HG03039 (cell line): ENCODE data around the gene TOMT.
"Not testable (repeated sequence)": the region's sequence is repeated elsewhere in the genome, so short reads cannot be mapped to it uniquely, and the experiment has no call there.

ENCODE experiments used
- ATAC-seq: cut with Tn5 transposase; IDR thresholded peaks from one replicate; pipeline ENCODE4 v1.9.1; 2021; ENCODE audit warnings: mild to moderate bottlenecking, moderate library complexity; ENCODE audit not compliant: unreplicated experiment

Gene TOMT

DNA sequence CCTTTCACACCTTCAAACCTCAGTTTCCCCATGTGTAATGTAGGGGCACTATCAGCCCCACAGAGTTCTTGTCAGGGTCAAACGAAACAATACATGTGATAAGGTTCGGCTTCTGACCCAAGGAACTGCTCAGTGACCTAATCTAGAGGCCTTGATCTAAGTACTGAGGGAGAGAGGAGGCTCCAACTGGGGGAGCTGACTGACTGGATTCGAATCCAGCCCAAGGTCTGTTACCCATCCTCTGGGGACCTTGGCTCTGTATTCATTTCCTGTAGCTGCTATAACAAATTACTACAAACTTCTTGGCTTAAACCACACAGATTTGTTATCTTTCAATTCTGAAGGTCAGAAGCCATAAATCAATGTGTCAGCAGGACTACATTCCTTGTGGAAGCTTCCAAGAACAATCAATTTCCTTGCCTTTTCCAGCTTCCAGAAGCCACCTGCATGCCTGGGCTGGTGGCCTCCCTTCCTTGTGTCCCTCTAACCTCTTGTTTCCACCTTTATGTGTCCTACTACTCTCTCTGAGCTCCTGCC, 17.5 kb downstream of the TOMT start:
- ATAC-seq: no peak

DNA sequence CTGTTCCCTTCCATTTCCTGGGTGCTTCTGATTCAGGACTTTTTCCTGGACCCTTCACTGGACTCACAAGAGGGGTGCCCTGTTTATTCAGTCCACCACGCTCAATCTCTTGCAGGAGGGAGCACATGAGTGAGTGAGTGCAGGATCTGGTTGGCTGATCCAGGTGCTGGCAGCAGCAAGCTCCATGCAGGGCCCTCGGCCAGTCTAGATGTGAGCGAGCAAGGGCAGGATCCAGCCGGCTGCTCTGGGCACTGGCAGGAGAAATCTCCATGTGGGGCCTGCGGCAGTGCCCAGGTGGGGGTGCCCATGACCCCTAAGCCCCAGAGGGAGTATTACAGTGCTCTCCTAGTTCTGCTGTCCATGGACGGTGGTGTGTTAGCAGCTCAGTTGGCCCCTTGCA, 18.3 kb downstream of the TOMT start:
- ATAC-seq: no peak

DNA sequence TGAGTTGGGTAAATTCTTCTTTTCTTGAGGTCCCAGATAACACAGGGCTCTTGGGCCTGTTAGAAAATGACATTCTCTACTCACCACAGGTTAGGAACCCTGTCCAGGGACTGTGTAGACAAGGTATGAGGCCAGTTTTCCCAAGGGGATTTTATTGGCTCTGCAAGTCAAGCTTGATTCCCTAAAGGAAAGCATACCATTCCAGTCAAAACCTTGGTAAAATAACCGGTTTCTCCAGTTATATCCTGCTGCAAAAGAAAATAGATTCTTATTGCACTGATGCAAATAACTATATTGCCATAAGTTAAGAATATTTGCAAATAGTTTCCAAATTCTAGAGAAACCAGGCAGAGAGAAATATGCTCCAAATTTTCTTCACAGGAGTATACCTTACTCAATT, 20.2 kb downstream of the TOMT start:
- ATAC-seq: no peak

DNA sequence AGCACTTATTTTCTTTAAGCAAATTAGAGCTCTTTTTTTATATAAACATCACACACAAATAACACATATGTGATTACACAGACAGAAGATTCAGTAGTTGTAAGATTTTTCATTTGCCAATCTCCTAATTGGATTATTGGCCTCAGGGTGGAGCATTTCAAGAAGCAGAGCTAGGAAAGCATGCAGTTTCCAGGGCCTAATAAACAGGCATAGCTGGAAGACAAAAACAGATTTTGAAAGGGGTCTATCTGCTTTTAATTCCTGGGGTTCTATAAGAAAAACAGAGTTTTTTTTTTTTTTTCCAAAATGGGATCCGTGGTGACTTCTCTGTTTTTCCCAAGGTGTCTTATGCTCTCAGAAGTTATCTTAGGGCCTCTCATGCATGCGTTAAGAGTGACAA, 22.2 kb downstream of the TOMT start:
- no peak for ATAC-seq

DNA sequence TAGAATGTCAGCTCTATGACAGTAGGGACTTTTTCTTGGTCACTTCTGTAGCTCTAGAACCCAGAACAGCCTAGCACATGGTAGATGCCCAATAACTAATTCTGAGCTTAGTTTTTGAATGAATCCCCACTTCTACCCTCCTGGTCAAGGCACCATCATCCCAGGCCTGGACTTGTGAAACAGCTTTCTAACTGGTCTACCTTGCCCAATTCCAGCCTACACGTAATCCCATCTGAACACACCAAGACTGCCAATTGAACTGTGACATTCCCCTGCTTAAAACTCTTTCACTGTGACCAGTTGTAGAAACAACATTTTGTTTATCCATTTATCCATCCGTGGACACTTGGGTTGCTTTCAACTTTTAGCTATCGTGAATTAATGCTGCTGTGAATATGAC, 23.7 kb downstream of the TOMT start:
- ATAC-seq: no peak

DNA sequence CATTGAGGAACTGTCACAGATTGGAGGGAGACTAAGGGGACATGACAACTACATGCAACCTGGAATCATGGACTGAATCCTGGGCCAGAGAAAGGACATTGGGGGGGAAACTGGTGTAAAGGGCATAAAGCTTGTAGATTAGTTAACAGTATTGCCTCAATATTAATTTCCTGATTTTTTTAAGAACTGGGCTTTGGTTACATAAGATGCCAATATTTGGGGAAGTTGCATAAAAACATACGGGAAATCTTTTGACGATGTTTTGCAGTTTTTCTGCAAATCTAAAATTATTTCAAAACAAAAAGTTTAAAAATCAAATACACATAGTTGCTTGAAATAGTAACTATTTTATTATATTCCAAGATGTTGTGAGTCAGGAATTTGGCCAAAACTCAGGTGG, 26.9 kb downstream of the TOMT start:
- no peak for ATAC-seq

DNA sequence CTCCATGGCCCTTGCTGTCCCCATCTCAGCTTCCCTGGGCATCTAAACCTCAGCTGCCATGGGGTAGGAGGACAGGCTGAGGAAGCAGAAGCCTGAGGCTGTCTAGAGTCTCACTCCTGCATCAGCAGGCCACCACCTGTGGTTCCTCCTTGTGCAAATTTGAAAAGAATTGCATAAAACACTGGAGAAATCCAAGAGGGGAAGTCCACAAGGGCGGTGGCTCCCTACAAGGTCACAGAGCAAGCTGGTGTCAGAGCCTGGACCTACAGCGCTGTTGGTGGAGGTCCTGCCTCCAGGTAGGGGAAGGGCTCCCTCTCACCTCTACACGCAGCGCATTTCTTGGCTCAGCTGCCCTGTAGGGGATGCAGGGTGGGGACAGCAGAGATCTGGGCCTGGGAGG, 29.7 kb downstream of the TOMT start, which contains the start of gene FOLR3:
TSS of gene FOLR3 (plus strand) at position 253 of the 400 bp plus-strand sequence. CDS start 228 bp downstream, outside the sequence.
- ATAC-seq: not testable (repeated sequence)

DNA sequence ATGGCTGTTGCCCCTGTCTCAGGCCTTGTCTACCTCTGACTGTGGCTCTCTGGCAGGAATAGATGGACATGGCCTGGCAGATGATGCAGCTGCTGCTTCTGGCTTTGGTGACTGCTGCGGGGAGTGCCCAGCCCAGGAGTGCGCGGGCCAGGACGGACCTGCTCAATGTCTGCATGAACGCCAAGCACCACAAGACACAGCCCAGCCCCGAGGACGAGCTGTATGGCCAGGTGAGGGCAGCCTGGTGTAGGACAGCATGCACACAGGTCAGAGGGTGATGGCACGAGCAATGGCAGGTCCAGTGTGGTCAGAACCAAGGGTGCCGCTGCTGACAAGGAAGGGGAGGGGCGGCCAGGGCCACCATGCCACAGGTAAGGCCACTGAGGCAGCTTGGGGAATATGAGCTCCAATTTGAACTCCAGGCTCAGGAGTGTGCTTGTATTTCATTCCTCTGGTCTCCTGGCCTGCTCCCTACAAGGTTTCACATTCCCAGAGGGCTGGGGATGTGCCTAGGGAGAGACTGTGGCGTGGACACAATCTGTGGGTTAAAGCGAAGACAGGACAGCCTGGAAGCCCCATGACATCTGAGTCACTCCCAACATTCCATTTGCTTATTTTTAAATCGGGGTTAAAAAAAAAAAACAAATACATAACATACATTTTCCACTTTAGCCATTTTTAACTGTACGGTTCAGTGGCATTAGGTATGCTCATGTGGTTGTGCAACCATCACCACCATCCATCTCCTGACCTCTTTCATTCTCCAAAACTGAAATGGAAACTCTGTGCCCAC, 30.4 kb downstream of the TOMT start:
- ATAC-seq: no peak

DNA sequence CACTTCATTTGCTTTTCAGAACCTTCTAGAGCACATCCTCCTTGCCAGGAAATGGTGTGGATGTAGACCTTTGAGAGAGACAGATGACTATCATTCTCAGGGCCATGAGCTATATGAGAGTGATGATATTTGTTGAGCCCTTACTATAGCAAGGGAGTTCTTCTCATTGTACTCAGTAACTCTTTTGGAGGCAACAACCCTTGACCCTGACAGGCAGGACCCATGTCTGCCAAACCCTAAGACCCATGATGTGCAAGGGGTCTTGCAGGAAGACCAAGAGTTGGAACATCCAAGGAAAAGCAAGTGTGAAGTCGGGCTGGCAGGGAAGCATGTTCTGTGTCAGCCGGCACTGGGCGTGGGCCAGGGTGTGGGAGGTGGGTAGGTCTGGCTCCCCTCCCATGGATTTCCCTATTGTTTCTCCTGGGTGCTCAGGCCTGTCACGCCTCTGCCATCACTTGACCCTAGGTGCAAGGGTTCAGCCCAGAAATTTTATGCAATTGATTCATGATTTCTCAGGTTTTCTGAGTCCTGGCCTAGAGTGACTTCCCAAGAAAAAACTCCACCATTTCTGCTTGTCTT, 31.0 kb downstream of the TOMT start:
- no peak for ATAC-seq

DNA sequence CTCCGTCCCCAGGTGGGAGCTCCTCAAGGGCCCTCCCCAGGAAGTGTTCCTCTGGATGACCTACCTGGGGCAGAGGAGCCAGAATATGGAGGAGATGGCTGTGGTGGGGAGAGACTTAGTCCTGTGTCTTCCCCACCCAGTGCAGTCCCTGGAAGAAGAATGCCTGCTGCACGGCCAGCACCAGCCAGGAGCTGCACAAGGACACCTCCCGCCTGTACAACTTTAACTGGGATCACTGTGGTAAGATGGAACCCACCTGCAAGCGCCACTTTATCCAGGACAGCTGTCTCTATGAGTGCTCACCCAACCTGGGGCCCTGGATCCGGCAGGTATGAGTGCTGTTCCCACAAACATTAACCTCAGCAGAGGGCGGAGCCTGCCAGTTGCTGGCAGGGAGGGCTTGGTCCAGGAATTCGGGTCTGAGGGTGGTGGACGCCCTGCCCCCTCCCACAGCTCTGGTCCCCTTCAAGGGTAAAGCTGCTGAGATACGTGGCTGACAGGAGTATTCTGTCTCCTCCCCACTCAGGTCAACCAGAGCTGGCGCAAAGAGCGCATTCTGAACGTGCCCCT, 33.2 kb downstream of the TOMT start:
- no peak for ATAC-seq

DNA sequence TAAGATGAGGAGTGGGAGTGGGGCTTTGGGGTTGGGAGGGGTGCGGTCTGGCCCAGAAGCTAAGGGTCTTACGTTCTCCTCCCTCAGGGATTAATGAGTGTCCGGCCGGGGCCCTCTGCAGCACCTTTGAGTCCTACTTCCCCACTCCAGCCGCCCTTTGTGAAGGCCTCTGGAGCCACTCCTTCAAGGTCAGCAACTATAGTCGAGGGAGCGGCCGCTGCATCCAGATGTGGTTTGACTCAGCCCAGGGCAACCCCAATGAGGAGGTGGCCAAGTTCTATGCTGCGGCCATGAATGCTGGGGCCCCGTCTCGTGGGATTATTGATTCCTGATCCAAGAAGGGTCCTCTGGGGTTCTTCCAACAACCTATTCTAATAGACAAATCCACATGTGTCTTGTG, 33.8 kb downstream of the TOMT start:
- ATAC-seq: no peak

DNA sequence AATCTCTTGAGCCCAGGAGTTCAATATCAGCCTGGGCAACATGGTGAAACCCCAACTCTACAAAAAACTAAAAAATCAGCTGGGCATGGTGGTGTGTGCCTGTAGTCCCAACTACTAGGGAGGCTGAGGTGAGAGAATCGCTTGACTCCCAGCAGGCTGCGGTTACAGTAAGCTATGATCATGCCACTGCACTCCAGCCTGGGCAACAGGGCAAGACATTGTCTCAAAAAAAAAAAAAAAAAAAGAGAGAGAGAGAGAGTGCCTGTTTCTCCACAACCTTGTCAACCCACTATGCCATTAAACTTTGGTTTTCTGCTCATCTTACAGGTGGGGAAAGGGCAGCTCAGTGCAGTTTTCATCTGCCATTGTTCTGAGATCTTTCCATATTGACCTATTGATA, 34.9 kb downstream of the TOMT start:
- no peak for ATAC-seq

DNA sequence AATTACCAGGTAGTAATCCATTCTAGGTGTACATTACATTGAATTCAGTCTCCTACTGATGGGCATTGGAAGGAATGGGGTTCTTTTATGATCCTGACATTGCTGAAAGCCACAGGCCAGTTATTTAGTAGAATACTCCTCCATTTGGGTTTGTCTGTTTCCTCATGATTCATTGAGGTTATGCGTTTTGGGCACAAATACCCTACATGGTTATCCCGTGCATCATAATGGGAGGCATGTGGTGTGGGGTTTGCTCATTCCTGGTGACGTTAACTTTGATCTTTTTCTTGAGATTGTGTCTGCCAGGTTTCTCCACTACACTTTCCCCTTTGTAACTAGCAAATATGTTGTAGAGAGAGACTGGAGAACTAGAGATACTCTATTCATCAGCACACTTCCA, 35.3 kb downstream of the TOMT start:
- ATAC-seq: no peak

DNA sequence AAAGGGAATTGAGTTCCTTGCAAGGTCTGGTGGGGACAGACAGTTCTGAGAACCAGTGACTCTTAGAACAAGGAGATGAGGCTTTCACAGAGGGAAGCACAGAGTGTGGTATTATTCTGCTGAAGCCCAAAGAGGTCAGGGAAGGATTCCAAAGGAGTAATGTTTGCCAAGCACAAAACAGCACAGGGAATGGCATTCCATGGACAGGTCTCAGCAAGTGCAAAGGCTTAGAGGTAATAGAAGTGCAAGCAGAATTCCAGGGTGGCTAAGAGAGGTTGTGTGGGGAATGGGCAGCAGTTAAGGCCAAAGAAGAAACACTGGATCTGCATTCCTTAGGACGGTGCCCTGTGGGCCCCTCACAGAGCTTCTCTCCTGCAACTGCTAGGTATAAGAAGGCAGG, 36.4 kb downstream of the TOMT start:
- ATAC-seq: not testable (repeated sequence)

DNA sequence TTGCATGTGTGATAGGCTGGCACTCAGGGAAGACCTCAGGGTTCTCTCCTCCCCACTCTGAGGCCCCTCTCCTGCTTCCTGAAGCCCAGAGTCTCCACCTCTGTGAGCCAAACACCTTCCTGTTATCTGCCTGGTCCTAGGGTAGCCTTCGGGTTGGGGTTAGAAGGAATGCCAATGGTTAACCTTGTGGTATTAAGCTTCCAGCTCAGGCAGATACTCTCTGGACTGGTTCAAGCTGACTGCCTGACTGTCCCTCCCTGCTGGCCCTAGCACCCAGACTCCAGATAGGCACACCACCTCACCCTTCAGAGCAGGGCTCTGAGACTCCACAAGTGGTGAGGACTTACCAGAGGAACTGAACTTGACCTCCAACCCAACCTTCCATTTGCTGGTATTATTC, 36.8 kb downstream of the TOMT start:
- ATAC-seq: not testable (repeated sequence)

DNA sequence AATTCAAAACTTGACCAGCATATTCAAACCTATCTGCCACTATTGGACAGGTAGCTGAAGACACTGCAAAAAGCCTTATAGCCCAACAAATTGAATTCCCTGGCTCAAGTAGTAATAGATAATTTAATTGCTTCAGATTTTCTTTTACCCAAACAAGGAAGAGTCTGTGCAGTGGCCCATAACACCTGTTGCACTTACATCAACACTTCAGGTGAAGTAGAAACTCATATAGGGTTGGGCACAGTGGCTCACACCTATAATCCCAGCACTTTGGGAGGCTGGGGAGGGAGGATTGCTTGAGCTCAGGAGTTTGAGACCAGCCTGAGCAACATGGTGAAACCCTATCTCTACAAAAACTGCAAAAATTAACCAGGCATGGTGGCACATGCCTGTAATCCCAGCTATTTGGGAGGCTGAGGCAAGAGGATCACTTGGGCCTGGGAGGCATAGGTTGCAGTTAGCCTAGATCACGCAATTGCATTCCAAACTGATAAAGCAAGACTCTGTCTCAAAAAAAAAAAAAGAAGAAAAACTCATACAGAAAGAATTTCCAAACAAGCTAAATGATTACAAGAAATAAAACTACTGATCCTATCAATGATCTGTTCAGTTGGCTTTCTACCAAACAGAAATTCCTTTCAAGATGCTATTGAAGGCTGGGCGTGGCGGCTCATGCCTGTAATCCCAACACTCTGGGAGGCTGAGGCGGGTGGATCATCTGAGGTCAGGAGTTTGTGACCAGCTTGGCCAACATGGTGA, 39.3 kb downstream of the TOMT start:
- ATAC-seq: no peak

DNA sequence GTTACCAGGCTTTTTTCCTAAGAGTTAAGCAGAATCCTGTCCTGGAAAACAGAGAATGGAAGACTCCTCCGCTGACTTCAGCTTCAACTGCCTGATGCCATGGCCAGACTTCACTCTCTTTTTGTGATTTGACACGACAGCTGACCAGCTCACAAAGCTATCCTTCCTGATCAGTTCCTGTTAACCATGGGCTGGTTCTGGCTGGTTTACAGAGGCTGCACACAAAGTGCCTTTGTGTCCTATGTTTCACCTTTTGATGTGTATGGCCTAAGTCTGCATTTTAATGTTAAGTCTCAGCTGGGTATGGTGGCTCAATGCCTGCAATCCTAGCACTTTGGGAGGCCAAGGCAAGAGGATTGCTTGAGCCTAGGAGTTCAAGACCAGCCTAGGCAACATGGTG, 40.9 kb downstream of the TOMT start:
- ATAC-seq: no peak

DNA sequence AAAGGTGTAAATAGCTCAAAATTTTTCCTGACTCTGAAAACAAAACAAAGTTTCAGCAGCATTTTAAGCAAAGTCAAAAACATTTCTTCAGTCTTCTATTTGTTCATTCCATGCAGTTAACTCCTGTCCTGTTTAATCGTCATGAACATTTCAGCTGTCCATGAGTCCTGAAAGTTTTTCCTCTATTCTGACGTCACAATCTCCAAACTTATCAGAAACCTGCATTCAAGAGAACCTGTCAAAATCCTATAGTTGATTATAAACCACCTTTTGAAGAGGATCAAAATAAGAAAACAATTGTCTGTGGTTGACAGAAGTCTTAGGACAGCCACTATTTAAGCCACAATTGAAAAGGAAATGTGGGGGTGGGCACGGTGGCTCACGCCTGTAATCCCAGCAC, 45.2 kb downstream of the TOMT start:
- ATAC-seq: no peak

DNA sequence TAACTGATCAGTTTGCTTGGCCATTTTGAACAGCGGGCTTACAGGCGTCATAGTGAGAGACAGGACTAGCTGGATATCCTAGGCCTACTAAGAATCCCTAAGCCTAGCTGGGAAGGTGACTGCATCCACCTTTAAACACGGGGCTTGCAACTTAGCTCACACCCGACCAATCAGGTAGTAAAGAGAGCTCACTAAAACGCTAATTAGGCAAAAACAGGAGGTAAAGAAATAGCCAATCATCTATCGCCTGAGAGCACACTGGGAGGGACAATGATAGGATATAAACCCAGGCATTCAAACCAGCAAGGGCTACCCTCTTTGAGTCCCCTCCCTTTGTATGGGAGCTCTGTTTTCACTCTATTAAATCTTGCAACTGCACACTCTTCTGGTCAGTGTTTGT, 48.1 kb downstream of the TOMT start:
- not testable (repeated sequence) for ATAC-seq

DNA sequence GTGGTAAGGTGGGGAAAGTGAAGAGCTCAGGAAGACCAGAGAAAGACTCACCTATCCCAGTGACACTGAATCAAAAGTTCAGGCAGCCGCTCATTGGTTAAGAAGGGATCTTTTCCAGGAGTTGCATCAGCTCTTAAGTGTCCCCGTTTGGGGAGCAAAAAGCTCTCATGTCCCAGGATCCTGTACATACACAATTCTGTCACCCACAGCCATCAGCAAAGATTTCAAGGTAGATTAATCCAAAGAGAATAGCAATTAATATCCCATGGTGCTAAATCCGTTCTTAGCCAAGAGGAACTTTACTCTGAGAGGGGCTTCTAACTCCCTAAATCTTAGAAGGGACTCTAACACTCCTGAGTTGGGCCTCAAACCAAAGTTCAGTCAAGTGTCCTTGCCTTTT, 49.1 kb downstream of the TOMT start:
- no peak for ATAC-seq

DNA sequence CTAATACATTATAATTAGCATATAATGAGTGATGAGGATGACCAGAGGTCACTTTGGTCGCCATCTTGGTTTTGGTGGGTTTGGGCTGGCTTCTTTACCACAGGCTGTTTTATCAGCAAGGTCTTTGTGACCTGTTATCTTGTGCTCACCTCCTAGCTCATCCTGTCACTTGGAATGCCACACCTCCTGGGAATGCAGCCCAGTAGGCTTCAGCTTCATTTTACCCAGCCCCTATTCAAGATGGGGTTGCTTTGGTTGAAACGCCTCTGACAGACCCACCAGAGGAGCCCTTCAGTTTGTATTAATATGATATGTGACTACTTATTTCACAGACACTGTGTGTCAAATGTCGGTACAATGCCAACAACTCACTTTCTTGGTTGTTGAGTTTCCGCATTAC, 50.0 kb downstream of the TOMT start:
- no peak for ATAC-seq
